Keratinocyte (primary cell): ENCODE data around the gene DIDO1. TPM values are rescaled to one million over a fixed set of nuclear protein-coding genes. Genes with fewer than 3 reads are reported as not detected.

Experiments
- DNase-seq: peaks from one replicate; pipeline ENCODE4 v3.0.0-alpha.2; 2011; ENCODE audit warnings: low read depth, missing footprints, low spot score
- FAIRE-seq: peaks from 2 replicates; lab custom pipeline; 2011; peaks lifted over from hg19 to GRCh38; lab: Jason Lieb, UNC
- H2AFZ ChIP-seq: 2 replicates; pipeline ENCODE4 v1.6.0; 2012; ENCODE audit warnings: low read length, control low read depth, inconsistent platforms; ENCODE audit not compliant: control insufficient read depth
- H3K27ac ChIP-seq: 2 replicates; pipeline ENCODE4 v1.5.1; 2011; ENCODE audit warnings: low read length; ENCODE audit not compliant: control insufficient read depth, insufficient read depth
- H3K27me3 ChIP-seq: 3 replicates; pipeline ENCODE4 v1.6.0; 2011; ENCODE audit warnings: low read length; ENCODE audit not compliant: control insufficient read depth, insufficient read depth; ENCODE audit errors: extremely low read depth
- H3K36me3 ChIP-seq, 2 experiments: 2 replicates in 1 of 2; 3 replicates in 1 of 2; pipeline ENCODE4 v1.5.1; 2011; ENCODE audit warnings: low read length in 2 of 2, mild to moderate bottlenecking in 1 of 2; ENCODE audit not compliant: control insufficient read depth in 2 of 2, insufficient read depth in 2 of 2; ENCODE audit errors: extremely low read depth in 1 of 2
- H3K4me1 ChIP-seq: 3 replicates; pipeline ENCODE4 v1.5.1; 2011; ENCODE audit warnings: low read length; ENCODE audit not compliant: control insufficient read depth, insufficient read depth; ENCODE audit errors: extremely low read depth
- H3K4me2 ChIP-seq: 3 replicates; pipeline ENCODE4 v1.6.0; 2011; ENCODE audit warnings: low read depth, low read length; ENCODE audit not compliant: control insufficient read depth, insufficient read depth; ENCODE audit errors: extremely low read depth
- H3K4me3 ChIP-seq, 3 experiments: fragments of 200-600 bp in 1 of 3; sonication (generic) in 1 of 3; 2 replicates in 2 of 3; 3 replicates in 1 of 3; pipeline ENCODE4 v1.5.1; 2011 to 2016; ENCODE audit warnings: low read length in 3 of 3, mild to moderate bottlenecking in 3 of 3, control low read depth in 2 of 3, inconsistent platforms in 1 of 3, low read depth in 1 of 3, mixed read lengths in 1 of 3, mixed run types in 1 of 3, moderate library complexity in 1 of 3; ENCODE audit not compliant: control insufficient read depth in 2 of 3, insufficient read depth in 2 of 3; ENCODE audit errors: extremely low read depth in 1 of 3
- H3K79me2 ChIP-seq: 2 replicates; pipeline ENCODE4 v1.6.0; 2012; ENCODE audit warnings: low read length; ENCODE audit not compliant: control insufficient read depth, insufficient read depth
- H3K9ac ChIP-seq: 3 replicates; pipeline ENCODE4 v1.6.0; 2011; ENCODE audit warnings: low read length; ENCODE audit not compliant: control insufficient read depth, insufficient read depth; ENCODE audit errors: extremely low read depth
- H3K9me1 ChIP-seq: 3 replicates; pipeline ENCODE4 v1.6.0; 2011; ENCODE audit warnings: low read length; ENCODE audit not compliant: control insufficient read depth, insufficient read depth; ENCODE audit errors: extremely low read depth
- H3K9me3 ChIP-seq: 2 replicates; pipeline ENCODE4 v1.5.1; 2012; ENCODE audit warnings: low read depth, low read length; ENCODE audit not compliant: control insufficient read depth
- H4K20me1 ChIP-seq: 3 replicates; pipeline ENCODE4 v1.6.0; 2011; ENCODE audit warnings: low read length; ENCODE audit not compliant: control insufficient read depth, insufficient read depth; ENCODE audit errors: extremely low read depth
- EZH2 ChIP-seq: IDR thresholded peaks from one replicate; pipeline ENCODE4 v1.6.1; 2012; ENCODE audit warnings: inconsistent platforms, mild to moderate bottlenecking, low read length, moderate library complexity
- dilution Hi-C: fragments of 300-500 bp; cut with MboI; formaldehyde crosslinking; loops from one replicate; pipeline ENCODE4 v1.7.0; 2020; ENCODE audit warnings: low sequenced_read_pairs; ENCODE audit not compliant: extremely low pct_ligation_motif_present
- polyA plus RNA-seq, 5 experiments: library from polyadenylated mRNA; depleted of rRNA in 3 of 5; stranded (reverse) in 3 of 5; stranded (forward) in 1 of 5; unstranded in 1 of 5; fragments of >200 nt; gene quantifications; 1 replicate in 1 of 5; 2 replicates in 3 of 5; 3 replicates in 1 of 5; pipeline versions ENCODE4 v1.2.1 to v1.2.3, GENCODE V29; 2011 to 2012; ENCODE audit warnings: missing spikeins in 2 of 5, low read depth in 1 of 5, low replicate concordance in 1 of 5
- TF ChIP-seq, protein P1 (sequence below), 3 experiments: IDR thresholded peaks in 1 of 3; conservative IDR thresholded peaks in 1 of 3; optimal IDR thresholded peaks in 1 of 3; 2 replicates in 2 of 3; 3 replicates in 1 of 3; pipeline versions ENCODE3 to v1.5.1; 2011; ENCODE audit warnings: low read length in 3 of 3, mild to moderate bottlenecking in 3 of 3, moderate library complexity in 2 of 3, control low read depth in 1 of 3, inconsistent platforms in 1 of 3; ENCODE audit not compliant: insufficient read depth in 2 of 3; ENCODE audit errors: extremely low read depth in 1 of 3

The DIDO1 gene
- polyA plus RNA-seq, 1 donor (not counting 4 experiments of a cell fraction or from before 2014, with no cell fraction given): 14.2 TPM

DNA sequence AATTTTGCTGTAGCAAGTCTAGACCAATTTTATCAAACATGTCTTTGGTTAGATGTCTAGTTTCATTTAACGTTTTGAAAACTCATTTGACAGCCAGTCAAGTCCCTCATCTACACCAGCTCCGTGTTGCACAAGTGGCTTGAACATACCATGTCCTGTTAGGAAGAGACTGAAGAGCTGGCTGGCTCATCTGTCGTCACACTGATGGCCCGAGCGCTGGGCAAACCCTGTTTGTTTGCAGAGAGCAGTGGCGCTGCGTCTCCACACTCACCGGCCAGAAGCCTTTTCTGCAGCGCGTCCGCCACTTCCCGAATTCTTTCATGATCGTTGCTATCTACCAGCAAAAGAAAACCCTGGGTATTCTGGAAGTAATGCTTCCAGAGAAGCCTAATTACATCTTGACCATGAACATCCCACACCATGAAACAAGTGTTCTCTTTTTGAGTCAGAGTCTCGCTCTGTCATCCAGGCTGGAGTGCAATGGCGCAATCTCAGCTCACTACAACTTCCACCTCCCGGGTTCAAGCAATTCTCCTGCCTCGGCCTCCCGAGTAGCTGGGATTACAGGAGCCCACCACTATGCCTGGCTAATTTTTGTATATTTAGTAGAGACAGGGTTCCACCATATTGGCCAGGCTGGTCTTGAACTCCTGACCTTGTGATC is 54.0 kb downstream of the DIDO1 start:
- FAIRE-seq: no peak

GRCh38 chr20:62864207-62864606 is 62.1 kb downstream of the DIDO1 start:
- no peak overlapping the region for H2AFZ ChIP-seq
- peaks cover 4% of the 10 kb centered on the region for H4K20me1 ChIP-seq
- no peak for TF ChIP-seq EZH2
- TF ChIP-seq, protein P1, sequence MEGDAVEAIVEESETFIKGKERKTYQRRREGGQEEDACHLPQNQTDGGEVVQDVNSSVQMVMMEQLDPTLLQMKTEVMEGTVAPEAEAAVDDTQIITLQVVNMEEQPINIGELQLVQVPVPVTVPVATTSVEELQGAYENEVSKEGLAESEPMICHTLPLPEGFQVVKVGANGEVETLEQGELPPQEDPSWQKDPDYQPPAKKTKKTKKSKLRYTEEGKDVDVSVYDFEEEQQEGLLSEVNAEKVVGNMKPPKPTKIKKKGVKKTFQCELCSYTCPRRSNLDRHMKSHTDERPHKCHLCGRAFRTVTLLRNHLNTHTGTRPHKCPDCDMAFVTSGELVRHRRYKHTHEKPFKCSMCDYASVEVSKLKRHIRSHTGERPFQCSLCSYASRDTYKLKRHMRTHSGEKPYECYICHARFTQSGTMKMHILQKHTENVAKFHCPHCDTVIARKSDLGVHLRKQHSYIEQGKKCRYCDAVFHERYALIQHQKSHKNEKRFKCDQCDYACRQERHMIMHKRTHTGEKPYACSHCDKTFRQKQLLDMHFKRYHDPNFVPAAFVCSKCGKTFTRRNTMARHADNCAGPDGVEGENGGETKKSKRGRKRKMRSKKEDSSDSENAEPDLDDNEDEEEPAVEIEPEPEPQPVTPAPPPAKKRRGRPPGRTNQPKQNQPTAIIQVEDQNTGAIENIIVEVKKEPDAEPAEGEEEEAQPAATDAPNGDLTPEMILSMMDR (optimal IDR thresholded peaks at IDR 0.05 in 1 of 3, IDR thresholded peaks at IDR 0.05 in 1 of 3, conservative IDR thresholded peaks at IDR 0.05 in 1 of 3; ENCODE audit: extremely low read depth in 1 of 3, insufficient read depth in 2 of 3, low read length in 3 of 3): no peak
- H3K9ac ChIP-seq: no peak overlapping the region
- no peaks in the 10 kb centered on the region for H3K27me3 ChIP-seq
- H3K4me3 ChIP-seq: no peak overlapping the region
- H3K9me3 ChIP-seq: no peaks in the 10 kb centered on the region
- FAIRE-seq (no peak), DNase-seq (no peak)
- H3K4me1 ChIP-seq: peaks cover 11% of the 10 kb centered on the region
- no peak overlapping the region for H3K4me2 ChIP-seq
- H3K9me1 ChIP-seq: no peaks in the 10 kb centered on the region
- H3K27ac ChIP-seq: no peak overlapping the region
- peaks cover 0 to 3% of the 10 kb centered on the region in 2 experiments for H3K36me3 ChIP-seq
- H3K79me2 ChIP-seq: peaks cover 19% of the 10 kb centered on the region
- dilution Hi-C loops: no loop called here

More for the DNA sequence above, 54.0 kb downstream of the DIDO1 start:
- H3K9ac ChIP-seq: no peak overlapping the region
- TF ChIP-seq, protein P1 (optimal IDR thresholded peaks at IDR 0.05 in 1 of 3, IDR thresholded peaks at IDR 0.05 in 1 of 3, conservative IDR thresholded peaks at IDR 0.05 in 1 of 3; ENCODE audit: extremely low read depth in 1 of 3, insufficient read depth in 2 of 3, low read length in 3 of 3): no peak
- TF ChIP-seq EZH2: no peak
- H3K4me1 ChIP-seq: peaks cover 11% of the 10 kb centered on the region
- H3K79me2 ChIP-seq: no peaks in the 10 kb centered on the region
- DNase-seq: no peak
- no peak overlapping the region for H3K4me2 ChIP-seq
- H3K27ac ChIP-seq: no peak overlapping the region
- H3K27me3 ChIP-seq: no peaks in the 10 kb centered on the region
- H3K36me3 ChIP-seq: no peaks in the 10 kb centered on the region
- H3K4me3 ChIP-seq: no peak overlapping the region
- H2AFZ ChIP-seq: no peak overlapping the region
- H3K9me1 ChIP-seq: no peaks in the 10 kb centered on the region
- H3K9me3 ChIP-seq: no peaks in the 10 kb centered on the region
- no peaks in the 10 kb centered on the region for H4K20me1 ChIP-seq
- dilution Hi-C loops: no loop called here
